ENCODE results near the gene ATP6V1B1. TPM values are rescaled to one million over a fixed set of nuclear protein-coding genes. Genes with fewer than 3 reads are reported as not detected.
A peak's percentile ranks its signal among the peaks of the same experiment; 100 is the strongest.
"Not testable (repeated sequence)": the region's sequence is repeated elsewhere in the genome, so short reads cannot be mapped to it uniquely, and the experiment has no call there.

Gene ATP6V1B1
- total and polyA plus RNA-seq, 8 donors = 1.4 to 17.0 (median 2.8) TPM

DNA sequence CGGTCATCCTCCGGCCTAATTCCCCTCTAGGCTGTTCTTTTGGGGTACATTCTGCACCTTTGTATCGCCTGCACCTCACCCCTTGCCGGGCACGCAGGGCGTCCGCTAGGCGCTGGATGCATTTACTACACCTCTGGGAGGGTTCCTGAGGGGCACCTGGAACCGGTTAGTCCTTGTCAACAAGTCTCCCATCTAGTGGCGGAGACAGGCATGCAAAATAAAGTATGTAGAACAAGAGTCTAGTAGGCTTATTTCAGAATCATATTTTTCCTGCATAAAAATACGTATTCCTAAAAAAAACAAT lies 59.7 kb downstream of the ATP6V1B1 start:
- ATAC-seq (peak; percentile 59 to 85 (median 72)), DNase-seq (peak in 3 of 6 donors; percentile 27 to 49 (median 42)), FAIRE-seq (no peak)
- Histone ChIP-seq H3K27me3 (no peaks in the 10 kb centered on the region), H3K27ac (peak overlapping the region; percentile 25 to 74 (median 46)), H3K36me3 (no peaks in the 10 kb centered on the region), H3K4me3 (peak overlapping the region; percentile 93 to 100 (median 96)), H3K9me3 (no peaks in the 10 kb centered on the region), H3K4me1 (peaks cover 0 to 12% (median 8%) of the 10 kb centered on the region in 3 donors)
- intact Hi-C loops (cut with DNase I) = no loop called here
- WGBS, 2 donors = 1 to 2% methylated on average over 11 of the region's 11 CpGs
- TF ChIP-seq, protein P1, sequence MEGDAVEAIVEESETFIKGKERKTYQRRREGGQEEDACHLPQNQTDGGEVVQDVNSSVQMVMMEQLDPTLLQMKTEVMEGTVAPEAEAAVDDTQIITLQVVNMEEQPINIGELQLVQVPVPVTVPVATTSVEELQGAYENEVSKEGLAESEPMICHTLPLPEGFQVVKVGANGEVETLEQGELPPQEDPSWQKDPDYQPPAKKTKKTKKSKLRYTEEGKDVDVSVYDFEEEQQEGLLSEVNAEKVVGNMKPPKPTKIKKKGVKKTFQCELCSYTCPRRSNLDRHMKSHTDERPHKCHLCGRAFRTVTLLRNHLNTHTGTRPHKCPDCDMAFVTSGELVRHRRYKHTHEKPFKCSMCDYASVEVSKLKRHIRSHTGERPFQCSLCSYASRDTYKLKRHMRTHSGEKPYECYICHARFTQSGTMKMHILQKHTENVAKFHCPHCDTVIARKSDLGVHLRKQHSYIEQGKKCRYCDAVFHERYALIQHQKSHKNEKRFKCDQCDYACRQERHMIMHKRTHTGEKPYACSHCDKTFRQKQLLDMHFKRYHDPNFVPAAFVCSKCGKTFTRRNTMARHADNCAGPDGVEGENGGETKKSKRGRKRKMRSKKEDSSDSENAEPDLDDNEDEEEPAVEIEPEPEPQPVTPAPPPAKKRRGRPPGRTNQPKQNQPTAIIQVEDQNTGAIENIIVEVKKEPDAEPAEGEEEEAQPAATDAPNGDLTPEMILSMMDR (IDR thresholded peaks at IDR 0.05) = peak in 2 of 4 donors; percentile 10 to 26

DNA sequence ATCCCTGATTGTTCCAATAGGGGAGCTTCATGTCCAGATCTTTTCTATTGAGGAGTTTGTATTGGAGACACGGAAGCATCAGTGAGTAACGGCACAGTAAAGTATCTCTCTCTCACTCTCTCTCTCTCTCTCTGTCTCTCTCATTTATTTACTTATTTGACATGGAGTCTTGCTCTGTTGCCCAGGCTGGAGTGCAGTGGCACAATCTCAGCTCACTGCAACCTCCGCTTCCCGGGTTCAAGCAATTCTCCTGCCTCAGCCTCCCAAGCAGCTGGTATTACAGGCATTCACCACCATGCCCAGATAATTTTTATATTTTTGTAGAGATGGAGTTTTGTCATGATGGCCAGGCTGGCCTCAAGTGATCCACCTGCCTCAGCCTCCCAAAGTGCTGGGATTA lies 63.2 kb downstream of the ATP6V1B1 start:
- H3K27ac ChIP-seq; DNase-seq; H3K27me3 ChIP-seq; H3K4me1 ChIP-seq; intact Hi-C loops (cut with DNase I); FAIRE-seq; H3K4me3 ChIP-seq; H3K36me3 ChIP-seq; H3K9me3 ChIP-seq; ATAC-seq: not testable (repeated sequence)
- WGBS, 2 donors = 79% methylated on average over 4 of the region's 4 CpGs

DNA sequence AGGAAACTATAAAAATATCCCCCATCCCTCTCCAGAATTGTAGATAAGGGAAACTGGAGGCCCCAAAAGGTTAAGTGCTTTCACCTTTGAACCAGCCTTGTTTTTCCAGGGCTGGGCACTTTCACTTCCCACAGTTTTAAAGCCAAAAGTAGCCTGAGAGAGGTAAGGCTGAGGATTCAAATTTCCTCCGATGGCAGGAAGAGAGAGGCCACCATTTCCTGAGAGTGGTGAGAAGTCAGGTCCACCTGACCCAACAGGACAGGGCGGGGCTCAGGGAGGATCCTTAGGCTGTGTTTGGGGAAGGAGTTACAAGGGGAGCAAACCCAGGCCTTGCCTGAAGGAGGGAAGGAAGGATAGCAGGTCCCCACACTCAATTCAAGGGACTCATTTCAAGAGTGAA lies 63.7 kb downstream of the ATP6V1B1 start:
- Histone ChIP-seq H3K9me3 (no peaks in the 10 kb centered on the region), H3K27ac (no peak overlapping the region), H3K27me3 (no peaks in the 10 kb centered on the region), H3K4me1 (no peaks in the 10 kb centered on the region), H3K4me3 (no peak overlapping the region), H3K36me3 (no peaks in the 10 kb centered on the region)
- intact Hi-C loops (cut with DNase I) = no loop called here
- TF ChIP-seq, protein P1 (IDR thresholded peaks at IDR 0.05) = no peak
- no peak for DNase-seq
- no peak for FAIRE-seq
- no peak for ATAC-seq
- WGBS, 2 donors = 66 to 83% methylated on average over 2 of the region's 2 CpGs

DNA sequence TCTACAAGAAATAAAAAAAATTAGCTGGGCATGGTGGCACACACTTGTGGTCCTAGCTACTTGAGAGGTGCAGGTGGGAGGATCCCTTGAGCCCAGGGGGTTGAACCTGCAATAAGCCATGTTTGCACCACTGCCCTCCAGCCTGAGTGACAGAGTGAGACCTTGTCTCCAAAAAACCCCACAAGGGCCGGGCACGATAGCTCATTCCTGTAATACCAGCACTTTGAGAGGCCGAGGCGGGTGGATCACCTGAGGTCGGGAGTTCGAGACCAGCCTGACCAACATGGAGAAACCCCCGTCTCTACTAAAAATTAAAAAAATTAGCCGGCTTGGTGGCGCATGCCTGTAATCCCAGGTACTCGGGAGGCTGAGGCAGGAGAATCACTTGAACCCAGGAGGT lies 64.2 kb downstream of the ATP6V1B1 start:
- WGBS, 2 donors = 84 to 87% methylated on average over 10 of the region's 10 CpGs
- DNase-seq; H3K27me3 ChIP-seq; intact Hi-C loops (cut with DNase I); FAIRE-seq; H3K9me3 ChIP-seq; H3K36me3 ChIP-seq; ATAC-seq; H3K27ac ChIP-seq; H3K4me1 ChIP-seq; H3K4me3 ChIP-seq: not testable (repeated sequence)

DNA sequence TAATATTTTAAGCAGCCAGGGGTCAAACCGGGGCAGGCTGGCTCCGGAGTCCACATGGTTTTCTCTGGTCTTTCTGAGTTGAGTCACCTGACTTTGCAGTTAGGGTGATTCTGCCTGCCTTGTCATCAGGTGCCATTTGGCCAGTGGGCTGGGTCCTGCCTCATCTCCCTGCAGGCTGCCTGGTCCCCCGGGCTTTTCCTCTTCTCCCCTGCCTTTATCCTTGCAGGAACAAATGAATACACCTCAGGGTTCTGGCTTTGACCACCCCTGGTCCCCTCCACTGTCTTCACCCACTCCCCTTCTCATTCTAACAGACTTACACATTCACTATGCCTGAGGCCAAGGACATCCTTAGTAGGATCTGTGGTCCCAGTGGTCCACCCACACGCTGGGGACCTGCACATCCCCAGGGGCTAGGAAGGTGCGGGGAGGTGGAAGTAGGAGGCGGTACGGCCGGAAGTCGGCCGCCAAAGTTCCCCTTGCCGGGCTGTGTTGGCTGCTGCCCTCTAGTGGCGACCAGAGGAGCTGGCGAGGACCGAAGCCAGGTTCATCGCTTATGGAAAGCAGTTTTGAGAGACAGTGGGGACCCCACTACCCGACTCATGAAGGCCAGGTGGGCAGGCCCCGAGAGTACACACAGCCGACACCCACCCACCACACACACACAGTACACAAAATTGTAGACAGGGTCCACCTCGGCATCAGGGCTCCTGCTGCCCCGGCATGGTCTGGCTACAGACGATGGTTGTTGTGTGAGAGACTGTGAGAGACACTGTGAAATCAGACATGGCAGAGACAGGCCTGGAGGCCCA lies 65.3 kb downstream of the ATP6V1B1 start:
- peak; percentile 89 to 98 (median 96) for ATAC-seq
- intact Hi-C loops (cut with DNase I) = no loop called here
- Histone ChIP-seq H3K27me3 (no peaks in the 10 kb centered on the region), H3K9me3 (no peaks in the 10 kb centered on the region), H3K4me3 (peak overlapping the region in 2 of 4 donors; percentile 6 to 35), H3K36me3 (no peaks in the 10 kb centered on the region), H3K4me1 (no peaks in the 10 kb centered on the region), H3K27ac (no peak overlapping the region)
- FAIRE-seq = no peak
- TF ChIP-seq, protein P1 (IDR thresholded peaks at IDR 0.05) = peak; percentile 89 to 96 (median 94)
- 20 to 22% methylated on average over 21 of the region's 21 CpGs for WGBS, 2 donors
- DNase-seq = peak; percentile 59 to 89 (median 81)

DNA sequence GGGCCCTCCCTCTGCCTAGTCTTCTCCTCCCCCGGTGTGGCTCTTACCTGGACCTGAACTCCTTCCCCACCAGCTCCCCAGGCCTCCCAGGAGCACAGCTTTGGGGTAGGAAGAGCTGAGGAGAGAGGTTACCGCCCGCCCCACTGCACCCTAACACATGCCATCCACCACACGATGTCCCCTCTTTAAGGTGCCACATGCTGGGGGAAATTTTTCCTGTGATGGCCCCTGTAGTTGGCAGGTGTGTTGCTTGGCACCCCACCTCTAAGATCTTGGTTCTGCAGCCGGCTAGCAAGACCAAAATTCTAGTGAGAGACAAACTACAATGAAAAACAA lies 65.9 kb downstream of the ATP6V1B1 start:
- Histone ChIP-seq H3K9me3 (no peaks in the 10 kb centered on the region), H3K27ac (no peak overlapping the region), H3K27me3 (no peaks in the 10 kb centered on the region), H3K4me3 (no peak overlapping the region), H3K36me3 (no peaks in the 10 kb centered on the region), H3K4me1 (no peaks in the 10 kb centered on the region)
- intact Hi-C loops (cut with DNase I) = no loop called here
- ATAC-seq = no peak
- TF ChIP-seq, protein P1 (IDR thresholded peaks at IDR 0.05) = no peak
- WGBS, 2 donors = 54 to 68% methylated on average over 5 of the region's 5 CpGs
- no peak for DNase-seq
- no peak for FAIRE-seq

Measured in pancreas (tissue), 10 donors.